Uterus (tissue), 2 donors: ENCODE results near the gene CLSTN2.

ENCODE experiments used
- POLR2A ChIP-seq, 2 donors: fragments of 450-650 bp; IDR thresholded peaks; one replicate each; pipeline ENCODE4 v1.6.1; 2016; ENCODE audit warnings: antibody characterized with exemption in 2 of 2, mild to moderate bottlenecking in 1 of 2, moderate library complexity in 1 of 2
- TF ChIP-seq, protein P1 (sequence below), 4 experiments: fragments of 200-600 bp in 2 of 4; fragments of 450-650 bp in 2 of 4; sonication (generic) in 2 of 4; IDR thresholded peaks; one replicate each; pipeline ENCODE4 v1.5.1; 2016 to 2019; ENCODE audit warnings: antibody characterized with exemption in 4 of 4, mild to moderate bottlenecking in 2 of 4, moderate library complexity in 1 of 4

DNA sequence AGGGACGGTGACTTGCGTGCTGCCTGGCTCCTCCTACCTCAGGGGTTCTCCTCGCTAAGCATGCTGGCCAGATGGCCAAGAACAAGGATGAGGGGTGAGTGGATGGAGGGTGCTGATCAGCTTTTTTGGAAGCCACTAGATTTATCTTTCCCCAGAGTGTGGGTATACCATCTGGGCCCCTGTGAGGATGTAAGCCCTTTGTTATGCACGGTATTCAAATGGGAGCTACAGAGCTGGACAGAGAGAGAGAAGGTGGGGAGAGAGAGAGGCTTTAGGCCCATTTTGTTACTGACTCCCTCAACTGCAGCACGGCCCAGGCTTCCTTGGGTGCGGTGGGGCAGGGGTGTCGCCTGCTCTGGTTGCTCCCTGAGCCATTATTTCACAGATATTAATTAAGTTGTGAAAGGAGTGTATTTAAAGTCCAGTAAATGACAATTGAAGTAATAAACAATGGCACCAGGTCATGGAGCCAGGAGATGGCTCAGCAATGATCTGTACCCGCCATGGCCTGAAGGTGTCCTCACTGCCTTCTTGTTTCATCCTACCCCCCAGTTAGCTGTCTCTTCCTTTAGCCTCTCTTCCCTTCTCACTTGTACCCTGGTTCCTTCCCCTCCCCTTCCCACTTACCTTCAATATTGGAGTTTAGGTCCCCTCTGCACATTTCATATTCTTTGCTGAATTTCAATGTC lies 158.0 kb downstream of the CLSTN2 start:
- TF ChIP-seq, protein P1, sequence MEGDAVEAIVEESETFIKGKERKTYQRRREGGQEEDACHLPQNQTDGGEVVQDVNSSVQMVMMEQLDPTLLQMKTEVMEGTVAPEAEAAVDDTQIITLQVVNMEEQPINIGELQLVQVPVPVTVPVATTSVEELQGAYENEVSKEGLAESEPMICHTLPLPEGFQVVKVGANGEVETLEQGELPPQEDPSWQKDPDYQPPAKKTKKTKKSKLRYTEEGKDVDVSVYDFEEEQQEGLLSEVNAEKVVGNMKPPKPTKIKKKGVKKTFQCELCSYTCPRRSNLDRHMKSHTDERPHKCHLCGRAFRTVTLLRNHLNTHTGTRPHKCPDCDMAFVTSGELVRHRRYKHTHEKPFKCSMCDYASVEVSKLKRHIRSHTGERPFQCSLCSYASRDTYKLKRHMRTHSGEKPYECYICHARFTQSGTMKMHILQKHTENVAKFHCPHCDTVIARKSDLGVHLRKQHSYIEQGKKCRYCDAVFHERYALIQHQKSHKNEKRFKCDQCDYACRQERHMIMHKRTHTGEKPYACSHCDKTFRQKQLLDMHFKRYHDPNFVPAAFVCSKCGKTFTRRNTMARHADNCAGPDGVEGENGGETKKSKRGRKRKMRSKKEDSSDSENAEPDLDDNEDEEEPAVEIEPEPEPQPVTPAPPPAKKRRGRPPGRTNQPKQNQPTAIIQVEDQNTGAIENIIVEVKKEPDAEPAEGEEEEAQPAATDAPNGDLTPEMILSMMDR (IDR thresholded peaks at IDR 0.05): no peak
- no peak for TF ChIP-seq POLR2A (IDR thresholded peaks at IDR 0.05)
